HG03066 (cell line): ENCODE results near the gene PARVB.
A peak's percentile ranks its signal among the peaks of the same experiment; 100 is the strongest.

Experiments used
- ATAC-seq: cut with Tn5 transposase; IDR thresholded peaks from one replicate; pipeline ENCODE4 v1.9.1; 2021; ENCODE audit warnings: low read depth; ENCODE audit not compliant: unreplicated experiment

The PARVB gene

DNA sequence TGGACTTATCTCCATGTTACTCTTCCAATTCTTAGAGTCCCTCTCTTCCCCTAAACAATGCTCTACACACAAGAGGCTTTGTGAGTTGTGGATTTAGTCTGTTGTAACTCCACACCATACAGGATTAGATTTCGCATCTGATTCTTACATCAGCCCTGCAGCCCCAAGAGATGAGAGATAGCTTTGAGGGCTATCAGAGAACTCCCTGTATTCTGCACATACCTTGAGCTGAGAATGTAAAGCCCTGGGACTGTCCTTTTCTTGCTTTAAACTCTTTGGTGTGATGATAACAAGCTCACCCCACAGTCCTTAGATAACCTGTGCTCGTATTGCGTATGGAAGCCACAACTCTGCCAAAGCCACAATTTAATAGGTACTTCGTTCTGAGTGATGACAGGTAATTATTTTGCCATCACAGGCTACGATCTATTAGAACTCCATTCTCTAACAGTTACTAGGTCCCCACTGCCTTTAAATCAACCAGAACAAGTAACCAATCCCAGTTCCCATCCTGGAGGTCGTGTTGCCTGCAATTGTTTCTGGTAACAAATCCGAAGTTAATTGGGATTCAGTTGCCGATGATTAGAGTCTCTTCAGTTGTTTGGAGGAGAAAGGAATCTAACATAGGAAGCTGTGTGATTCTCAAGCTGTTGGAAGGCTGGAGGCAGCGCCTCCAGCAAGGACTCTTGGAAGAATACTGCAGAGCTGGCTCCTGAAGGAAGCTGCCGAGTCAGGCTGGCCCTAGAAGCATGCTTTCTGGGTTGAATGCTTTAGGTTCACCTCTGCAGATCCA lies 155.3 kb downstream of the PARVB start:
- ATAC-seq, result no peak

DNA sequence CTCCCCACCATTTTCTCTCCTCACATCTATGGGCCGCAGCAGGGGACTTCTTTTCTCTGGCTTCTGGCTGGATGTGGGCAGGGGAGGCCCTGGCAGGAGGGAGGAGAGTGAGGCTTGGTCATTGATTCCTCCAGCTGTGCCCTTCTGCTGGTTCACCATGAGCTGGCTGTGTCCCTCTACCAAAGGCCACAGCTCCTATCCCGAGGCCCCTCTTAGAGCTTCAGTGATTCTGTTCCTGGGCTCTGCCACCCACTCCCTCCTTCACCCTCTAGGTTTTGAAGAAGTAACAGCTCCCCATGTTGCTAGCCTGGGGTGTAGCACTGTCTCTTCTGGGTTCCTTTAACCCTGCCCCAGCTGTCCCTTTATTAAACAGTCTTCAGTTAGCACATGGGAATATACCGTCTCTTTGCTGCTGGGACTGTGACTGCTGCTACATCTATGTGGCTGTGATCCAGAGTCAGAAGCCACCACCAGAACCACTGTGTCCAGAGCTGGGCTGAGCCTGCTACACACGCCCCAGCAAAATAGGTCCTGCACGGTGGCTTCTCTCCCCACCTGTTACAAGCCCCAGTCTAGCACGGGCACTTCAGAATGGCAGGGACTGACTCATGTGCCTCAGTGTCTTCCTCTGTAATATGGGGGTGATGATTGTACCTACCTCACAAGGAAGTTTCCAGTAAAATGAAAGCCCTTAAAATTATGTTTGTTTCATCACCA lies 156.0 kb downstream of the PARVB start:
- ATAC-seq, result no peak

DNA sequence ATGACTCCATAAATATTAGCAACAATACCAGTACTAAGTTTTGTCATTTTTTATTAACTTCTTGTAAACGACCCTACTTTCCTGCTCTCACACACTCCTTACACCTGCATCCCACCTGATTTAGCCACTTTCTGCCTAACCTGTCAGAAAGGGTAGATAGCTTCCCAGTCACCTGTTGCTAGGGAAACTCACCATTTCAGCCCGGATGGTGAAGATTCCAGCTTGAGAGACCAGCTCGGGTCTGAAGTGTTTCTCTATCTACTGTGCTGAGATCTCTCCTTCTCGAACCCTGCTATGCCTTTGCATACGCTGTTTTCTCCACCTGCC lies 156.6 kb downstream of the PARVB start, which contains the start of gene PARVG:
Gene PARVG (plus strand): TSS at position 220 of the 327 bp plus-strand sequence. CDS start 2,405 bp downstream, outside the sequence.
- peak; percentile 47 for ATAC-seq

DNA sequence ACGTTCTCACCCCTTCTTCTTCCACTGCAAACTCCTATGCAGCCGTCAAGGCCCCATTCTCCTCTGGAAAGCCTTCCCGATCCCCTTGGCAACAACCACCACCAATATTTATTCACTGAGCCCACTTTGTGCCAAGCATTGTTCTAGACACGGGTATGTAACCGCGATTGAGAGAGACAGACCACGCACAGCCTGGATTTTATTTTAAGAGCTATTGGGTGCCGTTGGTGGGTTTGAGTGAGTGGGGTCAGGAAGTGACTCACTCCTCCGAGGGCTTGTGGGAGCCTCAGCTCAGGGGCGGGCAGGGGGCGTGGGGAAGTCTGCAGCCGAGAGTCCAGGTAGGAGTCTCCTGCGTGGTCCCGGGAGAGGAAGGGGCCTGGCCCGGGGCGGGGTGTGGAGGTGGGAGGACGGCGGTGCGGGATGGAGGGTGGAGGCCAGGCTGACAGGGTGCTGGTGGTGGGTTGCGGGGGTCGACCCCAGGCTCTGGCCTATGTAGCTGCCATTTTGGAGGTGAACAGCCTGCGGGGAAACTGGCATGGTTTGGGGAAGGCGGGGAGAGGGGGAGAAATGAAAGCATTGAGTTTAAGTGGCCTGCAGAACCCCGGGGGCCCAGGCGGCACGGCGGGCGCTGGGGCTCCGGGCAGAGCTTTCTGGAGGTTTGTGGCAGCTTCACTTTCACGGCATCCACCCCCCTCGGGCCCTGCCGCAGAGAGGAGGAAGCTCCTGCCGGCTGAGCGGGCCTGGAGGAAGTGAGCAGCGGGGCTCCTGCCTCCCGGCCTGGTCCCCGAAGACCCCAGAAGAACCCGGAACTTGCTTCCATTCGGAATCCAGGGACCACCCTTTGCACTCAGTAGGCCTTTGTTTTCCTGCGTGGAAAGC lies 157.2 kb downstream of the PARVB start:
- ATAC-seq, result no peak

DNA sequence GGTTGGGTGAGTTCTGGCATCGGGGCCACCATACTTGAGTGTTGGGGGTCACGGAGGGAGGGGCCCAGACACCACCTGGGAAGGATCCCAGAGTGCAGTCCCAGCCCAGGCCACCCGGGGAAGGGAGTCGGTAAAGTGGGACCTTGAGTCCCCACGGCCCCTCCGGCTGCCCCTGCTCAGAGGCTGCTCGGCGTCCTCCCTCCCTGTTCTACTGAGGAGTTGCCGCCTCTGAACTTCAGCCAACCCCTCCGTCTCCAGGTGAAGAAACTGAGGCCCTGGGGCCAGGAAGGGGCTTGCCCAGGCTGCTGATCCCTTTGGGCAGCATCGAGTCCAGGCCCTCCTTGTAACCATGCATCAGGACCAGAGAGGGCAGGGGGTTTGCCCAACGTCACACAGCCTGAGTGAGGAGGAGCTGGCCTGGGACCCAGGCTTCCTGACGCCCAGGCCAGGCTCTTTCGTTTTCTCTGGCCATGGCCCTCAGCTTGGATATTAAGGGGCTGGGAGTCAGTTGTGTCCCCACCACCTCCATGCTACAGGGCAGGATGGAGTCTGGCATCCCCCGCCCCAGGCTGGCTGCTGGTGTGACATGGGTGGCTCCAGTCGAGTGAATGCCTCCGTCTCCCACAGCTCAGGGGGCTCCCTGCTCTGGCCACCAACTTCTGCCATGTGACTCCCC lies 157.9 kb downstream of the PARVB start:
- ATAC-seq, result no peak

DNA sequence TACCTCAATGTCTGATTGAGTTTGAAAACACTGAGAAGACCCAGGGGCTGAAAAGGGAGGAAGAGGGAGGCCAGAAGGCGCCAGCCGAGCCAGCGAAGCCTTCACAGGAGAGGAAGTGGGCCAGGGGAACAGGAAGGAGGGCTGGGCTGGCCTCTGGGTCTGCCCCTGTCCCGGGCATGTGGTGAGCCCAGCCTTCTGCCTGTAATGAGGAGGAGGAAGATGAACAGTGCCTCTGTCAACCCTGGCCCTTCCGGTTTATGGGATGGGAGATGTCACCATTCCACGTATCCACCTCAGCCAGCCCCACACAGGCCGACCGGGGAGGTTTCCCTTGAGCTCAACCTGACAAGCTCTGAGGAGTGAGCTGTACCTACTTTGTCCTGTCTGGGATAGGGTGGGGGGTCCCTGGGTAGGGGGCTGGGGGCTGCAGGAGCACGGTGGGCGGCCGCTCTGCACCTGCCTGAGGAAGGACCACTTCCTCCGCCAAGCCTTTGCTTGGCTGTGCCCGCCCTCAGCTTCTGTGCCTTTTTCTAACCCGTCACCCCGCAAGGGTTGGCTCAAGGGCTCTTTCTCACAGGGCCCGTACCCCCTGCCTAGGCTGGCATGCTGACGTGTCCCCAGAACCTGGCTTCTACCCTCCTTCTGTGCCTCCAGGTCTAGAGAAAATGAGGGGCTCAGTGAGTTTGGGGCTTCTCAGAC lies 158.6 kb downstream of the PARVB start:
- no peak for ATAC-seq

DNA sequence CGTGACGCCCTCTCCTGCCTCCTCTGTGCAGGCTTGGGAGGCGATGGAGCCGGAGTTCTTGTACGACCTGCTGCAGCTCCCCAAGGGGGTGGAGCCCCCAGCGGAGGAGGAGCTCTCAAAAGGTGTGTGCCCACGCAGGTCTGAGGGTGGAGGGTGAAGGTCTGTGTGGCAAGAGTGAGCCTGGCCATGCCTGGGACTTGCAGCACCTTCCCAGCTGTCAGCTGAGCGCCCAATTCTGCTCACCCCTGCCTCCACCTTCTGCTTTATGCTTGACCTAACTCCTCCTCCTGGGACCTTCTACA lies 159.1 kb downstream of the PARVB start:
- no peak for ATAC-seq

DNA sequence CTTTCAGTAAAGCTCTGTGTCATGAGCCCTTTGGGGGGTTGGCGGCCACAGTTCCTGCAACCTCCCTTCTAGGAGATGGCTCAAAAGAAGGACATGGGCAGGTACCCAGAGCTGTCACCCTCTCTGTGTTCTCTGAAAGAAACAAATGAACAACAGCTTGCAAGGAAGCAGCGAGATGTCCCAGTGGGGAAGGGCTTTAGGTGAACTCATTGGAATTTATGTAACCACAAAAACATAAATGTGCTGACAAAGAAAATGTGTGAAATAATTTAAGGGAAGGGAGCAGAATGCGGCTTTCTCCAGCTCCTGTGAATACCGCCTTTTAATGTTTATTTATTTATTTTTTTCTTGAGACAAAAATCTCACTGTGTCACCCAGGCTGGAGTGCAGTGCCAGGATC lies 159.9 kb downstream of the PARVB start:
- no peak for ATAC-seq

DNA sequence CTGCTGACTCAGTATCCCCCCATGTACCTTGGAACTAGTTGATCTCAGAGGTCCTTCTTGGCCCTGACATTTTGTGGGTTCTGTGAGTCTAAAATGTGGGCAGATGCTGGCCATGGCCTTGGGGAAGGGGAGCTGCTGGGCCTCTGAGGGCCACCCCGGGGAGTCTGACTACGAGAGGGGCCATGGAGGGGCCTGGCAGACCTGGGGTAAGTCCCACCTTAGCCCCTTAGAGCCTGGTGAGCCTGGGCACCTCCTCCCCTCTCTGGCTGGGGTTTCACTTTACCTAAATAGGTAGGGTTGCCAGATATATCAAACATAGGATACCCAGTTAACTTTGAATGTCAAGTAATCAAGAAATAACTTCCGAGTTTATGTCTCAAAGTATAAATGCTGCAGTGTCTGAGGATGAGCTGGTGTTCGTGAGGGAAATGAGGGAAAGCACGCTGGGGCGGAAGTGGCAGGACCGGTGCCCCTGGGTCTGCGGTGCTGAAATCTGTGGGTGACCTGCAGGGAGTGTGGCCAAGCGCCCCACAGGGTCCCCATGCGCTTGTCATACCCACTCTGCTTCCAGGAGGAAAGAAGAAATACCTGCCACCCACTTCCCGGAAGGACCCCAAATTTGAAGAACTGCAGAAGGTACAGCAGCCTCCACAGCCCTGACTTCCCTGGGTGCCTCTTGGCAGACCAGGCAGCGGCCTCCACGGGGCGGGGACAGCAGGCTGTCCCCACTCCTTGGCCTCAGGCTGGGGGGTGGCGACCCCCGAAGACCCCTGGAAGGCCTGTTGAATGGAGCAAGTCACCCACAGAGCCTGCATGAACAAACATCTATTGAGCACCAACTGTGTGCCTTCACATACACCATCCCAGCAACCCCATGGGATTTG lies 161.4 kb downstream of the PARVB start:
- no peak for ATAC-seq

DNA sequence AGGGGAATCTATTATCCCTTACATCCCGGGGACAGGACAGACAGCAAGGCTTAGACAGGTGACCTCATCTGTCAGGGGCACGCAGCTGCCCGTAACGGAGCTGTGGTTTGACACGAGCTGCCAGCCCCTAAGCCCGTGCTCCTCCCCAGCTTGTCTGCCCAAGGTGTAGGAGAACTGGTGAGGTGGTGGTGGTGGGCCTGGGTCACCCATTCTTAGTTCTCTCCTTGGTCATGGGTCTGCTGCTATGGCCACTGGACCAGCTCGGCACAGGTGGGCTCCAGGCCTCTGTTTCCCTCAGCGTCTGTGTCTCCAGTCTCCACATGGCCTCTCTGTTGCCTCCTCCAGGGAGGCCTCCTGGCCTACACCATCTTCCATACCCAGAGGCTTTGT lies 162.0 kb downstream of the PARVB start:
- ATAC-seq, result no peak

DNA sequence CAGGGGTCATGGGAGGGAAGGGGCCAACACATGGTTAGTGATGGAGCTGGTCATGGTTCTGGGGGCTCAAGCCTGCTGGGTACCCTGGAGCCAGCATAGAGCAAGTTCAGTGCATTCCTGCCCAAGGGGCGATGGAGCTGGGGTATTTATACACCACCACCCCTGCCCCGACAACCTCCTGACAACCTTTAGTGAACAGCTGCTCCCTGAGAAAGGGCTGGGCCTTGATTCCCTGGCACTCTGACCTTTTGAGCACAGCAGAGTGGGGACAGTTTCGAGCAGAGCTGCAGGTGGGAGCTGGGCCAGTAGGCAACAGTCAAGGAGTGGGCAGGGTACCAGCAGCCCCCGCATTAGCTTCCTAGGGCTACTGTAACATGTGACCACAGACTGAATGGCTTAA lies 162.6 kb downstream of the PARVB start:
- ATAC-seq, result no peak

DNA sequence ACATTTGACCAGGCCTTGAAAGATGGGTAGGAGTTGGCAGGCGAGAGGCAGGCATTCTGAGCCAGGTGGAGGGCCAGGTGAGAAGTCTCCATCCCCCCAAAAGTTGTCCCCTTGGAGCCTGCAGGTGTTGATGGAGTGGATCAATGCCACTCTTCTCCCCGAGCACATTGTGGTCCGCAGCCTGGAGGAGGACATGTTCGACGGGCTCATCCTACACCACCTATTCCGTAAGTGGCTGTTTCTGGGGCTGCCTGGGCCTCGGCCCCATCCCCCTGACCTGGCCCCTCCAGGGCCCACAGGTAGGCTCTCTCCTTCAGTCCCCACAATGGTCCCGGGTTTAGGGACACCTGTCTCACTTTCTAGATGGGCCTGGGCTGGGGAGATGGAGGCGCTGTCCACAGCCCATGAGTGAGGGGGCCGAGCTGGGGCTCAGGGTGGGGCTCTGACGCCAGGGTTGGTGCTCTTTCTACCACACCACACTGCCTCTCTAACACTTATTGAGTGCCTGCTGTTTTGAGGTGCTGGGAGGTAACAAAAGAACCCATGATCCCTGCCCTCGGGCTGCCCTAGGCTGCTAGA lies 163.6 kb downstream of the PARVB start:
- no peak for ATAC-seq

DNA sequence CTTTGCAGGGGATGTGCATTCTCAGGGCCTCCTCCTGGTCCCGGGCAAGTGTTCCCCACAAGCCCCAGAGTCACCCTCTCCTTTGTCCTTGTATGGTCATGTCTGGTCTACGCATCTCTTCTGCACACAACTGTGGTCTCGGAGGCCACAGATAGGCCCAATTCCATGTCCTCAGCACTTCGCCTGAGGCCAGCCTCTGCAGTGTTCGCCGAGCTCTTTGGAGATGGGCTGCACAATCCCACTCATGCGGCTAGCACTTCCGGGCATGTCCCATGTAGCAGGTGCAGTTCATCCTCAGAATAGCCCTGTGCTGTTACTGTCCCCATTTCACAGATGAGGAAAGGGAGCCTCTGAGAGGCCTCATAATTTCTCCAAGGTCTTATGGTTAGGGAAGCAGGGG lies 164.2 kb downstream of the PARVB start:
- no peak for ATAC-seq

DNA sequence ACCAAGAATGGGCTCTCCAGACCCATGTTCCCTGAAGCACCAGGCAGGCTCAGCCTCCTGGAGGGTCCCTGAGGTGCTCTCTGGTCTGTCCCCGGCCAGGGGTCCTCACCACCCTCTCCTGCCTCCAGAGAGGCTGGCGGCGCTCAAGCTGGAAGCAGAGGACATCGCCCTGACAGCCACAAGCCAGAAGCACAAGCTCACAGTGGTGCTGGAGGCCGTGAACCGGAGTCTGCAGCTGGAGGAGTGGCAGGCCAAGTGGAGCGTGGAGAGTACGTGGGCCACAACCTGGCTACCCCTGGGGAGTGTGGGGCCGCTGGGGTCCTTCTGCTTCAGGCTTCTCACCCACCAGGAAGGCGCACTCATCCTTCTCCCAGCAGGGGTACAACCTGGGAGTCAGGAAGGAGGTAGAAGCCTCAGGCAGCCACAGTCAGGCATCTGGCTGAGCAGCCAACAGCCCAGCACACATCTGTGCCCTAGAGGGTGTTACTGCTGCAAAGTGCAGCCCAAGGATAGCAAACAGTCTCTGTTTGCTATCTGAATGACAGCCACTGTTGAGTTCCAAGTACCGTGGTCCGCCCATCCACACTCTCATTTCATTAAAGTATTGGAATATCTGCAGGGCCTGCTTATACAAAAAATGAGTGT lies 165.0 kb downstream of the PARVB start:
- ATAC-seq, result no peak

DNA sequence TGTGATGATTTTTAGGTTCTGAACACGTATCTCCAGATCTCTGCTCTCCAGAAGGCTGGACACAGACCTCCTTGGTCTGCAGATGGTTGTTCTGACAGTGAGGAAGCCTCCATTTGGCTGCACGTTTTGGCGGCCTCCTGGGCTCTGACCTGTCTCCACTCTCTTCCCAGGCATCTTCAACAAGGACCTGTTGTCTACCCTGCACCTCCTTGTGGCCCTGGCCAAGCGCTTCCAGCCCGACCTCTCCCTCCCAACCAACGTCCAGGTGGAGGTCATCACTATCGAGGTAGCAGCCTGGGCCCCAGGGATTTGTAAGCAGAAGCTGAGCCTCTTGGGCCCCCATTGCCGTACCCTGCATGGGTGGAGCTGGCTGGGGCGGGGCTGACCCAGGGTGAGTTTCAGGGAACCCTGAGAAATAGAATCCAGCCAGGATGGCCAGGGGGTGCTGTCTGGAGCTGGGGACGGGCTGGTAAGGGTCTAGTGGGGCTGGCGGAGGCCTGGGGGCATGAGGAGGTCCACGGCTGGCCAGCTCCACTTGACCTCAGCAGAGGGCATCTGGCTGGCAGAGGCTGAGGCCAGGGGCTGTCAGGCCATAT lies 166.4 kb downstream of the PARVB start:
- ATAC-seq, result no peak

DNA sequence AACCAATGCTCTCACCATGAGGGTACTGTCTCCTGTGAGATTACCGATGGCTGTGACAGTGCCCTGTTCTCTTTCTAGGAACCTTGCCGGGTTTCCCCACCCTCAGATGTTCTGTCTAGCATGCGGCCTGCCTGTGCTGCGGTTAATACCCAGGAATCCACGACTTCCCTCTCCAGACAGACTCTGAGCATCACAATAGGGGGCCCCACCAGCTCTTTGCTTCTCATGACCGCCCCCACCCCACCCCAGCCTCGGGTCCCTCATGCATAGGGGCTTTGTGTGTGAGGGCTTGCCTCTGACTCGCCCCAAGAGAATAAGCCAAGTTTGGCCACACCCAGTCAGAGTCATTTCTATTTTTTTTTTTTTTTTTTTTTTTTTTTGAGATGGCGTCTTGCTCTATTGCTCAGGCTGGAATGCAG lies 166.9 kb downstream of the PARVB start:
- ATAC-seq, result no peak

DNA sequence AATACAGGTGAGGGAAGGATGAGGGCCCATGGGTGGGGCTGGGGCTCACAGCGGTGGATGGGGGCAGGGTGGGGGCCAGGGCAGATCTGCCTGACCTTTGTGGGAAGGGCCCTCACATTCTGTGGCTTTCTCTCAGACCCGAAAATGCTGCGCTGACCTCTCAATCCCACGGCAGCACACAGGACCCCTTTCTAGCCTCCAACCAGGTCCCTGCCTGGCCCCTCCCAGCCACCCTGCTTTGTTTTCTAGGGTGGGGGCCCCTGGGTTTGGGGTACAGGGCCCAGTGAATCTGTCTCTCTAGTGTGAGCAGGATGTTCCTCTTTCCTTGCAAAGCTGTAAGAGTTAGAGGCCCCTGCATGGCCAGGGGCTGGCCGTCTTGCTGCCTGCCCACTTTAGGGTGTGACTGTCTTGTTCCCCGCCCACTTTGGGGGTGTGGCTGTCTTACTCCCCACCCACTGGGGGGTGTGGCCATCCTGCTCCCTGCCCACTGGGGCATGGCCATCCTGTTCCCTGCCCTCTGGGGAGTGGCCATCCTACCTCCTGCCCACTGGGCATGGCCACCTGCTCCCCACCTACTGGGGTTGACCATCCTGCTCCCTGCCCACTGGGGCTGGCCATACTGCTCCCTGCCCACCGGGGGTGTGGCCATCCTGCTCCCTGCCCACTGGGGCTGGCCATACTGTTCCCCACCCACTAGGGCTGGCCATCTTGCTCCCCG lies 168.2 kb downstream of the PARVB start:
- no peak for ATAC-seq
